Right renal pelvis (tissue), 4 donors: ENCODE data around the gene USP46. TPM values are rescaled to one million over a fixed set of nuclear protein-coding genes. Genes with fewer than 3 reads are reported as not detected.

ENCODE experiments used
- DNase-seq, 4 donors: peaks; one replicate each; pipeline ENCODE4 v3.0.0-alpha.2; 2013; ENCODE audit warnings: low read depth in 4 of 4, low spot score in 3 of 4, missing footprints in 1 of 4
- polyA plus RNA-seq, 4 donors: library from polyadenylated mRNA; unstranded; fragments of 120-200 nt; gene quantifications; one replicate each; pipeline ENCODE4 v1.2.1, GENCODE V29; 2013; ENCODE audit not compliant: insufficient read length in 4 of 4

USP46 gene
- polyA plus RNA-seq, 4 donors: 29.8 to 40.8 (median 37.1) TPM

DNA sequence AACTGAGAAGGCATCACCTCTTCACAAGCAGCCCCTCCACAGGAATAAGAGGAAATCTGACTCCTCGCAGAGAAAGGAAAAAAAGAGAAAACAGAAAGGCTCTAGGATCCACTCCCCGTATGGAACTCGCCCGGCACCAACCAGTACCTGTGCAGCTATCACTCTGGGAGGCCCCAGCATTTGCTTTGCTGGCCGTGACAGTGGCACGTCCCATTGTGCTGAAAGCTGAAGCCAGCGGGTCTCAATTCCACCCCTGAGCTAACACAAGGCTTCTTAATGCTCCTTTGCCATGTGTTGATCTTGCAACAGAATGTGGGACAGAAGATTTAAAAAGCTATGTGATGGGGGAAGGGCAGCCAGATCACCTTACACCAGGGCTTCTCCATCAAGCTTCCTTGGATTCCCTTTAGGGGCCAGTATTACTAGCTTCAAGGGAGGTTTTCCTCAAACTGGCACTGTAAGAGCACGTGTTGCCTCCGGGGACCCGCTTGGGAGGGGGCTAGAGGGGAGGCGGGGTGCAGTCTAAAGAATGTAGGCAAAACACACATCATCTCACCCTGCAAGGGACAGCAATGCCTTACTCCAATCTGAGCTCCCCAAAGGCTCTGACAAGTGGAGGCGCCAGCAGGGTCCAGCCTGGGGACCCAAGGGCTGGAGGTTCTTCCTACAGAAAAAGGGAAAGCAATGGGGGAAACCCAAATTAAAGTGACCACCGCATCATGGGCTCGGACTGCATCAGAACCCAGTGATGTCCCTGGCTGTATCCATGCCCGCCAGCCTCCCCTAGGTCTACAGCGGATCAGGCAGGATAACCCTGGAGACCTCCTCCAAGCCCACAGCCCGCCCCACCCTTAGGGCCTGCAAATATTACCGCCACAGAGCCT lies 1.2 kb downstream of the USP46 start:
- peak in 3 of 4 donors; percentile 47 to 71 (median 65) for DNase-seq

DNA sequence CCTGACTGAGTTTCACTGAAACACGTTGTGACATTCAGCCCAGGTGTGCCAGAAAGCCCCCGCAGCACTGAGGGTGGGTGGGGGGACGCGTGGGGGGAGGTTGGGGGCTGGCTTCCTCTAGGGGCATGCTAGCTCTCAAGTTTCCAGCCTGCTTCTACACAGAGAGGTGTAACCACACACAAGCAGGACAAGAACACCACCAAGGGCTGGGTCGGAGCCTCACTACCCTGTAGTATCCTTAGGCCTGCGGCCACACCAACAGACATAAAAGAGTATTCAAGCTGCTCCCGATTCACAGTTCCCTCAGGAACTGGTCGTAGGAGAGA lies 1.8 kb downstream of the USP46 start:
- DNase-seq: no peak

DNA sequence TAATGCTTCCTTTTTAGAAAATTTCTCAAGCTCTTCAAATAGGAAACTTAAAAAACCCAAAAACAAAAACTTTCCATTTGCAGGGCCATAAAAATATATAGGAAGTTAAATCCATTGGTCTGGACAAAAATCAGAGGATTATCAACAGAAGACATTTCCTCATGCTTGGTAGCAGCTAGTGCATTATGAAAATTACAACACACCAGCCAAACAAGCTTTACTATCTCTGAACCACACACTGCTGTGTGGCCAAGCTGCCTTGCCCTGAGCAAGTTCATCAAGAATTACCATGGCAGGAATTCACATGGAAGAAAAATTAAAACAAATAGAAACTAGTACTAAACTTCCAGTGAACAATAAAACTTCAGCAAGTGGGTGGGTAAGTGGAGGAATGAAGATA lies 3.6 kb downstream of the USP46 start:
- DNase-seq: no peak

DNA sequence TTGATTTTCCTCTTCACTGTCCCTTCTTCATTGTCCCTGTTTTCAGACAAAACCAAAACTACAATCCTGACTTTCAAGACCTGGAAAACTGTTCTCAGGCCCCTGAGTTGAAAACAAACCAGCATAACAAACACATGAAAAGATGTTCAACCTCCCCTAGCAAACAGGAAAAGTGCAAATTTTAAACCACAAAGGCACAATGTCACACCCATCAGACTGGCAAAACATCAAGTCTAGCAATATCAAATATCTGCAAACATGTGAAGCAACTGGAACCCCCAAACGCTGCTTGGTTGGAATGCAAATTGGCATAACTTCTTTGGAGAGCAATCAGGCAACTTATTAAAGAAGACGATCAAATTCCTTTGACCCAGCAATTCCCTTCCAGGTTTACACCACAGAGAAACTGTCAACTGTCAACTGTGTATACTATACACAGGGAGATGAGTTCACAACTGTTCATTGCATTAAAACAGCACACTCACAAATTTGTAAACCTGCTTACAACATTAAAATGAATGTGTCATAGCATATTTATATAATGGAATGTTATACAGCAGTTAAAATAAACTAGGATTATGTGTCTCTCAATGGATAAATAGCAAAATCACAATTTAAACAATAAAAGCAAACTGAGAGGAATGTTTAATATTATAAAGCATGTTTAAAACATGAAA lies 7.0 kb downstream of the USP46 start:
- no peak for DNase-seq

DNA sequence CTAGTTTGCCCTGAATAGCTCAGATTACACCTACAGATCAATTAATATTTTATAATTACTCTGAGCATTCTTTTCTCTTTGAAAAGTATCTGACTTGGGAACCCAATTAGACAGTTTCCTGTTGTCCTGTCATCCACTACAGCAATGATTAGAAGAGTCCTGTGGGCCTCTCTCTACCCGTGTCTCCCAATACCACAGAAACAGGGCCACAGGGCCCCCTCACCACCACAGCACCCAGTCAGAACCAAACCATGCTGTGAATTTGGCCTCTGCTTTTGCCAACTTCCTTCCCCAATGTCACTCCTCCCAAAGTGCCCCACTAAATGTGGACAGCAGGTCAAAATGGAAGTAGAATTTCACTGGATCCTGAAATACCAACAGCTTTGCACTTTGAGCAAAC lies 10.3 kb downstream of the USP46 start:
- no peak for DNase-seq

DNA sequence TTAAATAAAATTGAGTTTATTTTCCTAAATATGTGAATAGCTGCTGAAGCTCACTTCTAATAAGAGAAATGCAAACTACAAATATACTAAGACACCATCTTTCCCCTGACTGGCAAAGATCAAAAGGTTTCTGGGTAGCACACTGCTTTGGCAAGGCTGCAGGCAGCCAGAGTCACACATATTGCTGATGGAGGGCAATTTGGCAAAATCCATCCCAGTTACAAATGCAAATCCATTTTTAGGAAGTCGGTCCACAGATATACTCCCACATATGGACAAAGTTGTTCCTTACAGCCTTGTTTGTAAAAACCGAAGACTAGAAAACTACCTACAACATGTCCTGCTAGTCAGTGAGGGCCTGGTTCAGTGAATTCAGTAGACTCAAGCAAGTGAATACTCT lies 12.4 kb downstream of the USP46 start:
- DNase-seq: no peak

DNA sequence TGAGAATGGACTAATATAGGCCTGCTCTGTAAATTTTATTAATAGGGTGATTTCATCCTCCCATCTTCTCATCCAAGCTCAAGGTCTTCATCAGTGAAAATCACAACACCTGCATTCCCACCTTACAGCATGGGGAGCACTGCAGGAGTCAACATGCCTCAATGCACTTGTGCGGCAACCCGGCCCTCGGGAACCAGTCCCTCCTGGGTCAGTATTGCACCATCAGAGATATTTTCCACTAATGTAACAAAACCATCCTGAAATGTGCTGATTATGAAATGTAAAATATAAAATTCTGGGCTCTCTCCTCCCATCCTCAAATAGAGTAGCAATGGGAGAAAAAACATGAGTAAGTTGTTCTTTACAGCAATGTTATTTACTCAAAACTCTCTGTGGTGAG lies 13.0 kb downstream of the USP46 start:
- DNase-seq: no peak

DNA sequence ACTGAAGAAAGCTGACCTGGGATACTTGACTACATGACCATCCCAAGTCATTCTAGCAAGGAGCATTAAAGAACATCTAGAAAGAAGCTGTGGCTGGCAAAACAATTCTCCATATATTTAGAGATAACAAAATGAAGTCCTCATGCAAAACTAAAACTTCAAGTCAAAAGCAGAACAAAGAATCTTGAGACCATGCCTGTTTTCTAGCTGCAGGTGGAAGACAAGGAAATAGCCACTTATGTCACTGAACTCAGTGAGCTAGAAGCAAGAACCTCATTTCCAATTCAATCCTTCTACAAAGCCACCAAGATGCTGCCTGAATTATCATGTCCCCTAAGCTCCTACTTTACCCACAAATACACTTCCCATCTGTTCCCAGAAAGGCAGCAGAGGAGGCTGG lies 13.8 kb downstream of the USP46 start:
- no peak for DNase-seq

DNA sequence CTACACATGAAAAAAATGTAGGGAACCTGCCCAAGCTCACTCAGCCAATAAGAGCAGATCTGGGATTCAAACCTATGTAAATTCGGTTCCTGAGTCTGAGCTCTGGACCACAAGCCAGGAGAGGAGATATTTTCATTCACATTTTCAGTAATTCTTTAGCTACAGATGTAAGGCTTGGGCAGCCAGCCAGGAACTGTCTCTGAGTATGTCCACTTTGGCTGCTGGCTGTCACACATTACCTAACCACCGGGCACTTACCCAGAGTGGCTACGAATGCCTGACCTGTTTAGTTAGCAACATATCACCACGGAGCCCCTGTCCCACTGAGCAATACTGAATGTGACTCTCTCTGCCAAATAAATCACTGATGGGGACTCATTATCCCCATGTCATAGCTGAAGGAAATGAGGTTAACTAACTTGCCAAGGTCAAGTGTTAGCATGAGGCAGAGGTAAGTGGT lies 15.3 kb downstream of the USP46 start:
- DNase-seq: no peak

DNA sequence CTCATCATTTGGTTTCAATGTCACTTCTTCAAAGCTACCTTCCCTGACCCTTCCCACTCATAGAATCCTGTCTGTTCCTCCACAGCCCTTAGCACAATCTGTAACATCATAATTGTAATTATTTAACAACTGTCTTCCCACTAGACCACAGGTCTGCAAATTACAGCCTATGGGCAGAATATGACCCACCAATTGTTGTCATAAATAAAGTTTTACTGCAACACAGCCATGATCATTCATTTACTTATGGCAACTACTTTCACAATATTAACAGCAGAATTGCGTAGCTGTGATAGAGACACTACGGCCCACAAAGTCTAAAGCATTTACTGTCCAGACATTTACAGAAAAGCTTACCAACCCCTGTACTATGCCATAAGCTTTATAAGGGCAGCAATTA lies 15.9 kb downstream of the USP46 start:
- no peak for DNase-seq

DNA sequence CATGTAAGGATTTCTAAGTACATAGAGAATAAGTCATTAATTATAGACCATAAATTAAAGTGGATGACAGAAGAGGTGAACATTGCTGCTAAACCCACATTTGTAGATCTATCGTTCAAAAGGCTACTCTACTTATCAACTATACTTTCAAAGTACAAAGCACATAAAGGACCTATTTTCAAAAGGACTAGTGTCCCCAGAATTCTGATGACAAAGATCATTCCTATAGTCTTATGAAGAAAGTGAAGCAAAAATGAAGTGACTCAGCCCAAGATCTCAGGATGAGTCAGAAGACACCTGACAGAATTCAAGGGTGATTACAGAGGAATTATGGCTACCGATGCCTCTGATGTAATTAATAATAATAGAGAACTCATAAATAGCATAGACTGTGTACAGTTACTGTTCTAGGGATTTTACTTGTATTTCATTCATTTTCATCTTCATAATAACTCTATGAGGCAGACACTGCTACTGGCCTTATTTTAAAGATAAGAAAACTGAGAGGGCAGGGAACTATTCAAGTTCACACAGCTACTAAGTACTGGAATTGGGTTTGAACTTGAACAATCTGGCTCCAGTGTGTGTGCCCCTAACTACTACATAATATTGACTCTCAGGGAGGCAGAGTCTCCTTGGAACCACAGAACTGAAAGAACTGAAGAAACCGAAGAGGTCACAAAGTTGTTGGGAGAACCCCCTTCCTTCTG lies 17.1 kb downstream of the USP46 start:
- DNase-seq: no peak

DNA sequence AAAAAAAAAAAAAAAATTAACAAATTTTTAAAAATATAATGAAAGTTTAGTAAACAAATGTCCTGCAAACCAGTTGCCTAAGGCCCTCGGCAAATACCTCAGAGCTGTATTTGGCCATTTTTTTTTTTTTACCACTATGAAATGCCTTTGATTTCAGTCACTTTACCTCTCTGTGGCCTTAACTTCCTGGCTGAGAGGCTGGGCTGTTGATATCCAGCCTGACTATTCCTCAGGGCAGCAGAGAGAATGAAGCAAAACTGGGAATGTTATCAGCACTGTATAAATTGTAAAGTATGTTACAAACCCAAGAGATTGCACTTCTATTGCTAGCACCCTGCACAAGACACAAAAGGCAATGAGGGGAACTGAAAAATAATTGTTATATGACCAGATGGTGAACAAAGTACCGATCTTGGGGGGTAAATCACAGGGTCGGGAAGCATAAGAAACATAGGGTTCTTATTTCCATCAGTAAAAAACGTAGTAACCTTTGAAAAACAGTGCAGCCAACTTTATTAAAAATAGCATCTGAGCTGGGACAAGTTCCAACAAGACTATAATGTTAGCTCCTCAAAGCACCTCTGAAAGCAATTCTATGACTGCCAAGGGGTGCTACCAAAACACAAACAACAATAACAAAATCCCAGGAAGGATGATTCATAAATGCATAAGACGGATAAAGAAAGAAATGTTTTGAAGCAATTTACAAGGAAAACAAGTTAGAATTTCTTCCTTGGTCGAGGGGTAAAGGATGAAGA lies 18.1 kb downstream of the USP46 start:
- DNase-seq: no peak

DNA sequence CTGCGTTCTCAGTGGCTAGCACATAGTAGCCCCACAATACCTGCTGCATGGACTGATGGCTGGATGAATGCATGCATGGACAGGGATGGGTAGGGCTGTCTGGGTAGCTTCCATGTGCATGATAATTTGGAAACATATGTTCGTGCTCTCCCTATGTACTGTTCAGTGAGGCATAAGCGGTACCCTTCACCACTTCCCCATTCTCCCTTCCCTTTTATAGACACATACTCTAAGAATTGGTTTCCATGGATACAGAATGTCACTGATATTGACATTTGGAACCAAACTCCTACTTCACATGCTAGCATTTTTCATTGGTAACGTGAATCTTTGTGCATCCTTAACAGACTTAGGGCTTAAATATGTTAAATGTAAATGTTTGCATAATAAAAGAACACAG lies 20.4 kb downstream of the USP46 start:
- no peak for DNase-seq

DNA sequence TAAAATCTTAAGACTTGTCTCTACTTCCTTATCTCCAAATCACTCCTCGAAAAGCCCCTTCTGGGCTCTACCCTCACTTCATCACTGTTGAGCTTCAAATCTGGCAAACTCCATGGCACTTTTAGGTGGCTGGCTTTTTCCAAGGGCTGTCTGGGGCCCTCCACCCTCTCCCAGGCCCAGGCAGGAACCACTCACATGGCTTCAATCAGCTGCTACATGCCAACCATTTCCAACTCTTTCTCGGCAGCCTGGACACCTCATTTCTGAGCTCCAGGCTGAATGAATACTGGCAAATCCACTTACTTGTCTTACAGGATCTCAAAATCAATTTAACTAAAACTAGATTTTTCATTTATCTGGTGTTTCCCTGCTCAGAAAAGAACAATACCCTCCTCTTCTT lies 22.0 kb downstream of the USP46 start:
- no peak for DNase-seq

DNA sequence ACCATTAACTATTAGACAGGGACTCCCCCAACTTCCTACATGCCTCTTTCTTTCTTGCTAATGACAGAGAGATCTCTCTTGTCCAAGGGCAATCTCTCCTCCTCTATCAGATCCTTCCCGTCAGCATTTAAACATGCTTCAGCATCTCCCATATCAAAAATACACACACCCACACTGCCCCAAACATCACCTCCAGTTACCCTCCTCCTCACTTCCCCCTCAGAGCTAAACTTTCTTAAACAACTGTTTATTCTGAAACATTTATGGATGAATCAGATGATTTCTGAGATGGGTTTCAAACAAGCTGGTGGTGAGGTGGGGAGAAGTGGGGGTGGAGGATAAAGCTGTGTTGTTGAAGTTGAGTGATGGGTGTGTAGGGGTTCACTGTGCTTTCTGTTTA lies 23.5 kb downstream of the USP46 start:
- DNase-seq: no peak

DNA sequence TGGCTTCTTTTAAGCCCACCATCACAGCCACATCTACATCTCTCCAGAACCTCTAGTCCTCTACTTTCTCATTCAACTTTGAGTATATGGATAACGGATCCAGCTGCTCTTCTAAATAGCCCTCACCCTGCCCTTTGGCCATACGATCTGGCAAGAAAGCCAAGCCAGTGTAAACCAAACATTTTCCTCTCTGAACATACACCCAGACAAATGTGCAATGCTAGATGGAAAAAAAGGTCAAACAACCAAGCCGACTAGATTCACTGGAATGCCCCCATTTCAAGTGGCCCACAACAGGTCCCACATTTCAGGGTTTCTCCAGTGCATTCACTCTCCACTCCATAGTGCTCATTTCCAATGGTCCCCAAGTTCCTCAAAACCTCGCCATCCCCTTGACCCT lies 24.0 kb downstream of the USP46 start:
- no peak for DNase-seq

DNA sequence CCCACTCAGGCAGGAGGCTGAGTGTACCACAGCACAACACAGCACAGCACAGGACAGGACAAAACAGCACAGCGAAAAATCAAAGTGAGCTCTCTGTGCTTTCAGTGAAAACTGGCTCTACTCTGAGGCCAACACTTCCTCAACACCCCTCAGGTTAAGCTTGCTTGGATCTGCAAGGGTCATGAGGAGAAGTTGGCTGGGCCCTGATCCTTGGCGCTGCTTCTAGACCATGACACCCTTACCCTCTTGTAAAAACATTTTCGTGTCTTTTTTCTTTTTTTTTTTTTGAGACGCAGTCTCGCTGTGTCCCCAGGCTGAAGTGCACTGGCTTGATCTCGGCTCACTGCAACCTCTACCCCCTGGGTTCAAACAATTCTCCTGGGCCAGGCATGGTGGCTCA lies 25.3 kb downstream of the USP46 start:
- DNase-seq: no peak

DNA sequence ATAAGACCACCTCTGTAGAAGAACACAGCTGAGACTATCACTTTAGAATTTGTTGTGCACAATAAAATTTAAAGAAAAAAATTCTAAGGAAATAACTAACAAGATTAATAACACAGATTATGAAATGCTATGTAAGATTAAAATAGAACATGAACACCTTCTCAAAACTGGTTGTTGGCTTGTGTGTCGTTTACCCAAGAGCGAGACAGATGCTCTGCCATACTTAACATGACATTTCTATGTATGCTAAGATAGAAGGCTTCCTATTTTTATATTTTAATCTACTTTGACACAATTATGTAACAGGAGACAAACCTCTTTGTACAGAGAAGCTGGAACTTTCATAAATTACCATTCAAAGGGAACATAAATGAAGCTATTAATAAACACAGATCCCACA lies 30.1 kb downstream of the USP46 start:
- no peak for DNase-seq

DNA sequence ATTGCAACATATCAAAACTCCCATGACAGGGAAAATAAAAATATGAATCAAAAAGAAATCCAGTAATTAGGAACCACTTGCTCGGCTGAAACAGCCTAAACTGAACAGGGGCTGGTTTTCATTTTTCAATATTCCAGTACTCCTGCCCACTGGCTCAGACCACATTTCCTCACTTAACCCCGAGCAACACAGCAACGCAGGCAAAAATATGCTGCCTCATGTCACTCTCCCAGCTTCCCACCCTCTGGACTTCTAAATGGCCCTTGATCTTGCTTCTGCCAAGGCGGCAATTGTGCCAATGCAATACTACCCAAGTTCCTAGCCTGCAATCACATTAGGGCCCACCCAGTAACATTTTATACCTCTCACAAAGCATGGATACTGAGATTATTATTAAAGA lies 30.6 kb downstream of the USP46 start:
- no peak for DNase-seq

DNA sequence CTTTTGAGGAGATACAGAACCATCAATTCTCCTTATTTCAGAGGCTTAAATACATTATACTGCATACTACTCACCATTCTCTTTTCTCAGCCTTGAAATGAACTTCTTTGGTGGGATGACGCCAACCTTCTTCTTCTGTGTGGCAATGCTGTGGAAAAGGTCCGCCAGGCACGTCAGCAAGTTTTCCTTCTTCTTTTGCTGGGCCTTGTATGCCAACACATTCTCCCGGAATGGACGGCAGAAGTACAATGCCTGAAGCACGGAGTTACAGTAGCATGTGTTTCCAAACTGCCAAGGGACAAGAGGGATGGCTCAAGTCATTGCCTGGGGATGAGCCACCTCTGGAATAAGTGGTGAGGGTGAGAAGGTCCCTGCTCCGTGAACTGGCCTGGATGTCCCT lies 31.2 kb downstream of the USP46 start:
- no peak for DNase-seq

DNA sequence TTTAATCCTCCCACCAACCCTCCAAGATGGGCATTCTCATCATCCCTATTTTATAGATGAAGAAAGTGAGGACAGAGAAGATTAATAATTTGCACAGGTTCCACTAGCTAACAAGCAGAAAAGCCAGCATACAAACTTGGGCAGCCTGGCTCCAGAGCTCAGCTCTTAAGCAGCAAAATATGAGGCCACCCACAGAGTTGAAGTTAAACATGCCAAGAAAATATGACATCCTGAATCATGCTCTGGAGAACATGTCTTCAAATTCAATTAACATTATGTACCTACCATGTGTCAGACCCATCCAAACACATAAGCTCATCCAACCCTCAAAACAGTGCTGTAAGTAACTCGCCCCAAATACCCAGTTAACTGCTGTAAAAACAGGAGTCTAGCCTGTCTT lies 33.9 kb downstream of the USP46 start:
- no peak for DNase-seq
